Activated CD4-positive, alpha-beta T cell treated with anti-CD3 and anti-CD28 coated beads, Interleukin-2, amount 50 U/mL, for 24 hours (primary cell): ENCODE data around the gene TMPO.
"Not testable (repeated sequence)": the region's sequence is repeated elsewhere in the genome, so short reads cannot be mapped to it uniquely, and the experiment has no call there.

Source experiments
- DNase-seq, 2 donors: peaks; one replicate each; pipeline ENCODE4 v3.0.0-alpha.2; 2020; ENCODE audit warnings: low read depth in 1 of 2, low spot score in 1 of 2

TMPO gene

DNA sequence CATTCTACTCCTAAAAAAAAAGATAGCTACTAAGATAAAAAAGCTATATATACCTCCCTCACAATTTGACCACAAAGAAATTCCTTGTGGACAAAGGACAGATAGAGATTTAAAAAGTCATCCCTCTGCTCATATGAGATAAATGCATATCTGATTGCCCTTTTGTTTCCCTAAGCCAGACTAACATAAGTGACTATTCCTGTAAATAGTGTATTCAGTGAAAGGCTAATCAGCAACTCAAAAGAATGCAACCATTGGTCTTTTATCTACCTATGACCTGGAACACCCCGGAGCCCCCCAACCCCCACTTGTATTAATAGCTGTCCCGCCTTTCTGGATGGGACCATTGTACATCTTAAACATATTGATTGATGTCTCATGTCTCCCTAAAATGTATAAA, 6.3 kb upstream of the TMPO start:
- no peak for DNase-seq

DNA sequence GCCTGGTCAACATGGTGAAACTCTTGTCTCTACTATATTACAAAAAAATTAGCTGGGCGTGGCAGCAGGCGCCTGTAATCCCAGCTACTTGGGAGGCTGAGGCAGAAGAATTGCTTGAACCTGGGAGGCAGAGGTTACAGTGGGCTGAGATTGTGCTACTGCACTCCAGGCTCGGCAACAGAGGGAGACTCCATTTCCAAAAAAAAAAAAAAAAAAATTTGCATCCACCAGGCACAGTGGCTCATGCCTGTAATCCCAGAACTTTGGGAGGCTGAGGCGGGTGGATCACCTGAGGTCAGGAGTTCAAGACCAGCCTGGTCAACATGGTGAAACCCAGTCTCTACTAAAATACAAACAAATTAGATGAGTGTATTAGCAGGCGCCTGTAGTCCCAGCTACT, 3.6 kb upstream of the TMPO start:
- not testable (repeated sequence) for DNase-seq

DNA sequence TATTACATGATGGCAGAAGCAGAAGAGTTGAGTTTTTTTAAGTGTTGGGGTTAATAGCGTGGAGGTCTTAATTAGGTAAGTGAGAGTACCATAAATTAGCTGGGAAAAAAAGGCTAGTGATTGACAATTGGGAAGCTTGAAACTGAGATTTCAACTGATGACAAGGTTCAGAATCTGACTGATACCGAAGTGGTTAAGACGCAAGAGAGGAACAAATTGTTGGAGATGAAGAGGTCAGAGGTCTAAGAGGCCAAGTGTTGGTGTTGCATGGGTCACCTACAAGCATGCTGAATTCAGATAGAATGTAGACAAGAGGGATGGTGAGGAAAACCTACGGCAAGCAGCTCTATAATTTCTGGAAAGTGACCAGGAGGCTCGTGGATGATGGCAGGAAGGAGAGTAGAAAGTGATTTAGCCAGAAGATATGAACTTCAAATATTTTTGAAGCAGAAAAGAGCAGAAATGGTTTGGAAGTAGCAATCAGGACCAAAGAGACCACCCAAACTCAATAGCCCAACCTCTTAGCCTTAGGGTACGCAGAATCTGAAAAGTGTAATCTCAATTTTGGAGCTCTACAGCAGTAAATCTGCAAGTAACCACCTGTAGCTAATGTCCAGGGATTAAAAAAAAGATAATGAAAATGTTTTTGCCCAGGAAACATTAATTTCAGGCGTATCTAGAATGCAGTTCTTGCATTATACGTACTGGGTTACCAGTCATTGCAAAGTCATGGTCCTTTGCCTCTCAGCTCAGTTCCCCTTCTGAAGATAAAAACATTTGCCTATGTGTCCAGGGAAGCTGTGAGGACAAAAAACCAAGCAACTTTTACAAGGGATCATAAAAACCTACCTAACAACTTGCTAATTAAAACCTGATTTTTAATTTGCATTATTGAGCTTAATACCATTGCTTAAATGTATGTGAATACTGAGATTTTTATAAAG, 1.7 kb upstream of the TMPO start:
- DNase-seq = no peak

DNA sequence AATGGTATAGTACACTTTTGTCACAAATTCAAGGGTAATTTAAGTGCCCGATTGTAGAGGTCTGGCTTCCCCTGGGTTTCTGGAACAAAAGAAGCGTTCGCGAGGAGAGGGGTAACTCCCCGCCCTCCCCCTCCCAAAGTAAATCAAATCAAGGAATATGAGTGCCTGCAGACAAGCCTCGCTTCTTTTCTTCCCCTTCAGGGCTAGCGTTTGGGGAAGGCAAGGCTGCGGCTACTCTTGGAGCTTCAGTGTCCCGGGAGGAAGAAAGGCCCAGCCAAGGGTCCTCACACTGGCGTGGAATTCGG, 456 bp upstream of the TMPO start:
- no peak for DNase-seq

DNA sequence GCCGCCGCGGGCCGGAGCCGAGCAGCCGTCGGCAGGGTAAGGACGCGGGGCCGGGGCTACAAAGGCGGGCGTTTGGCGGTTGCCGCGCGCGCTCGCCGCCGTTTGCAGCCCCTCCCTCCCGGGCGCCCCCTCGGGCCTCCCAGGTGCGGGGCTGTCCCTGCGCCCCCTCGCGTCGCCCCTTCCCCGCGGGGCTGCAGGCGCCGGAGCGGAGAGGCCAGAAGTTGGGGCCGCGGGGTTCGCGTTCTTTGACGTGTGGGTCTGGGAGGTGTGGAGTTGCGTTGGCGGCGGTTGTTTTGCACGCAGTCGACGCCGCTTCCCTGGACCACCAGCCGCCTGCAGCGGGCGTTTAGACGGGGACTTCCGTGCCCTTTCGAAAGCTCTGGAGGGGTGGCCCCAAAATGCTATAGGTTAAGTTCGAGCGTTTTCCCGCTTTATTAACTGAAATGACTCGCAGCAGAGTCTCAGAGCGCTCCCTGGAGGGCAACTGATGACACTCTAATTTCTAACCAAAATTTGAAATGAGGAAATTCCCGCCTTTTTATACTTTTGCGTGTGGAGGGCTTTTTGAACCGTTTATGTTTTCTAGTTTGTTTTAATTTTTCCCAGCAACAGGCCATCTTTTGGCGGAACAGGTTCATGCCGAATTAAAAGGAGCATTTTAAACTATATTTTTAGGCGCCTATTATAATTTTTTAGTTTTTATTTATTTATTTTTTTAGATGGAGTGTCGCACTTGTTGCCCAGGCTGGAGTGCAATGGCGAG, 902 bp downstream of the TMPO start:
- peak; percentile 66 to 88 for DNase-seq

GRCh38 chr12:98519257-98519907, 4.0 kb downstream of the TMPO start:
- DNase-seq = no peak

GRCh38 chr12:98530068-98530467, 14.7 kb downstream of the TMPO start:
- no peak for DNase-seq

DNA sequence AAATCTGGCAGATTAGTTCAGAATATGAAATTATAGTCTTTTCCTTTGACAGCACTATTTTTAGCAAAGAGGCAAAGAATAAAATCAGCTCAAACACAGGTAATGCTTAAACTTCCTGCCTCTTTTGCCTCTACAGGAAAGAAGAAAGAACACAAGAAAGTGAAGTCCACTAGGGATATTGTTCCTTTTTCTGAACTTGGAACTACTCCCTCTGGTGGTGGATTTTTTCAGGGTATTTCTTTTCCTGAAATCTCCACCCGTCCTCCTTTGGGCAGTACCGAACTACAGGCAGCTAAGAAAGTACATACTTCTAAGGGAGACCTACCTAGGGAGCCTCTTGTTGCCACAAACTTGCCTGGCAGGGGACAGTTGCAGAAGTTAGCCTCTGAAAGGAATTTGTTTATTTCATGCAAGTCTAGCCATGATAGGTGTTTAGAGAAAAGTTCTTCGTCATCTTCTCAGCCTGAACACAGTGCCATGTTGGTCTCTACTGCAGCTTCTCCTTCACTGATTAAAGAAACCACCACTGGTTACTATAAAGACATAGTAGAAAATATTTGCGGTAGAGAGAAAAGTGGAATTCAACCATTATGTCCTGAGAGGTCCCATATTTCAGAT, 17.4 kb downstream of the TMPO start:
- peak in 1 of 2 donors; percentile 24 for DNase-seq

DNA sequence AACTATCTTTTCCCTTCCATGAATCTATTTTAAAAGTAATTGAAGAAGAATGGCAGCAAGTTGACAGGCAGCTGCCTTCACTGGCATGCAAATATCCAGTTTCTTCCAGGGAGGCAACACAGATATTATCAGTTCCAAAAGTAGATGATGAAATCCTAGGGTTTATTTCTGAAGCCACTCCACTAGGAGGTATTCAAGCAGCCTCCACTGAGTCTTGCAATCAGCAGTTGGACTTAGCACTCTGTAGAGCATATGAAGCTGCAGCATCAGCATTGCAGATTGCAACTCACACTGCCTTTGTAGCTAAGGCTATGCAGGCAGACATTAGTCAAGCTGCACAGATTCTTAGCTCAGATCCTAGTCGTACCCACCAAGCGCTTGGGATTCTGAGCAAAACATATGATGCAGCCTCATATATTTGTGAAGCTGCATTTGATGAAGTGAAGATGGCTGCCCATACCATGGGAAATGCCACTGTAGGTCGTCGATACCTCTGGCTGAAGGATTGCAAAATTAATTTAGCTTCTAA, 18.4 kb downstream of the TMPO start:
- DNase-seq = no peak

DNA sequence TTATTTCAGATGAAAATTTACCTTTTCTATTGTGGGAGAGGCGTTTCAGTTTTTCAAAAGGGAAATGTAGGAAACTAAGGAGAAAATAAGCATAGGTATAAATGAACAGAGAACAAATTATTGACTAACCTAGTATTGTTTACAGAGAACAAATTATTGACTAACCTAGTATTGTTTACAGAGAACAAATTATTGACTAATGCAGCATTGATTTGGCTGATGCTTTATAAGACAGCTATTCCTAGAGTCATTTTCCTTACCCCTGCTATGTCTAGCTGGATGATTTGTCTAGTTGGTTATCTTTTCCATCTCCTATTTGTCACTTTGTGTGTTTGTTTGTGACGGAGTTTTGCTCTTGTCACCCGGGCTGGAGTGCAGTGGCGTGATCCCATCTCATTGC, 22.6 kb downstream of the TMPO start:
- no peak for DNase-seq

DNA sequence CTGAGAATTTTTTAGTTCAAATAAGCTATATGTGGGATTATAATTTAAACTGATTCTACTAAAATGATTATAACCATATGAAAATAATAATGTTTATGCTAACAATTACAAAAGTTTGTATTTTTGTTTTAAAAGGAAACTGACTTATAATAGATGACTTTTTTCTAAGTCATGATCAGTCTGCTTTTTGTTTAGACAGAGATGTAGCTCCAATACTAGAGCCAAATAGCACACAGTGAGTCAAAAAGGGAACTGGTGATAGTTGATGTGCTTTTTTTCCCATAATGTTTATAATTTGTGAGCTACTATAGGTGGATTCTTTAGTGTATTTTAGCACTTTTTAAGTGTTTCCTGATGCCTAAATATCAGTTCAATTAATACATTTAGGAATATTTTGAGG, 28.3 kb downstream of the TMPO start:
- no peak for DNase-seq

- DNase-seq = no peak
Observed at GRCh38 chr12:98544751-98545150, 29.4 kb downstream of the TMPO start.

GRCh38 chr12:98549371-98550110, 34.2 kb downstream of the TMPO start:
- no peak for DNase-seq

DNA sequence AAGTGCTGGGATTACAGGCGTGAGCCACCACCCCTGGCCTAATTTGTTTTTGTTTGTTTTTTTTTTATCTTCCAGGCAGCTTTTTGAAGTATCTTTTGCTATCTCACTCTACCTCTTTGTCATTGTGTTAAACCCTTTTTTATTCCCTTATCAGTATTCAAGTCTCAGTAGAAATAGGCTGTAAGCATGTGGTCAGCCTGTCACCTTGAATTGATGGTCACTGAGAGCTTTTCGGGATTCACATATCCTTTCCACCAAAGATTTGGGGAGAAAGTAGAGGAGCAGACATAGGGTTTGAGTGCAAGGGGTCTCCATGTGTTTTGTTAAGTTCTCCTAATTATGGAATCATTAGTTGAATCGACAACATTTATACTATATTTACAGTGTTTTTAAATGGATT, 36.4 kb downstream of the TMPO start:
- no peak for DNase-seq

DNA sequence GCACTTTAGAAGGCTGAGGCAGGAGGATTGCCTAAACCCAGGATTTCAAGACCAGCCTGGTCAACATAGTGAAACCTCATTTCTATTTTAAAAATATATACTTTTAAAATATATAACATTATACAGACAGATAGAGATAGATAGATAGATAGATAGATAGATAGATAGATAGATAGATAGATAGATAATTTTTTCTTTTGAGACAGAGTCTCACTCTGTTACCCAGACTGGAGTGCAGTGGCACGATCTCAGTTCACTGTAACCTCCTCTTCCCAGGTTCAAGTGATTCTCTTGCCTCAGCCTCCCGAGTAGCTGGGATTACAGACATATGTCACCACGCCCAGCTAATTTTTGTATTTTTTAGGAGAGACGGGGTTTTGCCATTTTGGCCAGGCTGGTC, 42.7 kb downstream of the TMPO start:
- not testable (repeated sequence) for DNase-seq

DNA sequence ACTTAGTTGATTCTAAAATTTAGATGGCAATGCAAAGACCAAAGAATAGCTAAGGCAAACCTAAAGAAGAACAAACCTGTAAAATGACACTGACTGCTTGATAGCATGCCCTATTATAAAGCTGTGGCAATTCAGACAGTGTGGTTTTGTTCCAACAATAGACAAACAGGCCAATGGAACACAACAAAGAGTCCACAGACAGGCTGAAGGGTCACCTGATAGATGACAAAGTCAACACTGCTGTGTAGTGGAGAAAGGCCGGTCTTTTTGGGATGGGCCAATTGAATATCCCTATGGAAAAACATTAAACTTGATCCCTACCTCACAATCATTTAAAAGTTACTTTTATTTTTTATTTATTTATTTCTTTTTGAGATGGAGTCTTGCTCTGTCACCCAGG, 44.3 kb downstream of the TMPO start:
- DNase-seq = no peak

DNA sequence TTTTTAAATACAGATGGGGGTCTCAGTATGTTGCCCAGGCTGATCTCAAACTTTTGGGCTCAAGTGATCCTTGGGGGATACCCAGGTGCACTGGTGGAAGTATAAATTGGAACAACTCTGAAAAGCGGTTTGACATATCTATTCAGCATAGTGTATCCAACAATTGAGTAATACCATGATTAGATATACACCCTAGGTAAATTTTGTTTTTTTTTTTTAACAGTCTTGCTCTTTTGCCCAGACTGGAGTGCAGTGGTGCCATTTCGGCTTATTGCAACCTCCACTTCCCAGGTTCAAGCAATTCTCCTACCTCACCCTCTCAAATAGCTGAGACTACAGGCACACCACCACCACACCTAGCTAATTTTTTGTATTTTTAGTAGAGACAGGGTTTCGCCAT, 46.5 kb downstream of the TMPO start:
- no peak for DNase-seq

- no peak for DNase-seq
Observed at GRCh38 chr12:98572010-98572409, 56.6 kb downstream of the TMPO start.

DNA sequence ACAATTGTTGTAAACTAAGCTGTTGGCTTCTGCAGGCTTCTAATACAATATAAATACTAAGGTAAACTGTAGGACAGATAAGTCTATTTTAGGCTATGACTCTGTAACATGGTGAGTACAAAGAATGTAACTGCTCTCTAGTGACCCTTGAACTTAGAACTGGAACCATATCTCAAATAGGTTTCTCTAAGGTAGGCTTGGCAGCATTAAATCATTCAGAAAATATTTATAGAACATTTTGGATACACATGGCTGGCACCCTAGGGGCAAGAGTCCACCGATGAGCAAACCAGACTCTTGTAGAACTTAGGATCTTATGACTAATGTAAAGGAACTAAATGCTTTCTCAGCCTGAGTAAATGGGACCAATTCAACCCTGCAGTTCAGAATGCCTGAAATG, 58.7 kb downstream of the TMPO start:
- no peak for DNase-seq

DNA sequence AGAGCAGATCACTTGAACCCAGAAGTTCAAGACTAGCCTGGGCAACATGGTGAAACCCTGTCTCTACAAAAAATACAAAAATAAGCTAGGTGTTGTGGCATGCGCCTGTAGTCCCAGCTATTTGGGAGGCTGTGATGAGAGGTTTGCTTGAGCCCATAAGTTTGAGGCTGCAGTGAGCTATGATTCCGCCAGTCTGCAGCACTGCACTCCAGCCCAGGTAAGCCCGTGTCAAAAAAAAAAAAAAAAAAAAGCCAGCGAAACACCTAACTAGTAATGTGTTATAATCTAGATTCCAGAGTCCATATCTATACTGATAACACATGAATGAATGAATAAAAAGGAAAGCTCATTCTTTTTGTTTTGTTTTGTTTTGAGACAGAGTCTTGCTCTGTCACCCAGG, 59.6 kb downstream of the TMPO start:
- no peak for DNase-seq

DNA sequence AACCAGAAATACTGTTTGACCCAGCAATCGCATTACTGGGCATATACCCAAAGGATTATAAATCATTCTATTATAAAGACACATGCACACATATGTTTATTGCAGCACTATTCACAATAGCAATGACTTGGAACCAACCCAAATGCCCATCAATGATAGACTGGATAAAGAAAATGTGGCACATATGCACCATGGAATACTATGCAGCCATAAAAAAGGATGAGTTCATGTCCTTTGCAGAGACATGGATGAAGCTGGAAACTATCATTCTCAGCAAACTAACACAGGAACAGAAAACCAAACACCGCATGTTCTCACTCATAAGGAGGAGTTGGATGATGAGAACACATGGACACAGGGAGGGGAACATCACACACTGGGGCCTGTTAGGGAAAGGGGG, 61.4 kb downstream of the TMPO start:
- DNase-seq = not testable (repeated sequence)
